PFSK-1 (cell line): ENCODE measurements around the gene STAT2.

Source experiments
- FOXP2 ChIP-seq: optimal IDR thresholded peaks from 2 replicates; pipeline ENCODE3; 2011; ENCODE audit warnings: borderline replicate concordance, control low read depth, inconsistent platforms; ENCODE audit not compliant: insufficient read depth; ENCODE audit errors: extremely low read length, extremely low read depth
- POLR2AphosphoS5 ChIP-seq: IDR thresholded peaks from 2 replicates; pipeline ENCODE4 v1.6.1; 2012; ENCODE audit warnings: low read depth, mild to moderate bottlenecking, control low read depth, low read length, moderate library complexity
- SIN3A ChIP-seq: IDR thresholded peaks from 2 replicates; pipeline ENCODE4 v1.6.1; 2012; ENCODE audit warnings: mild to moderate bottlenecking, low read length, moderate library complexity, borderline replicate concordance; ENCODE audit not compliant: insufficient read depth
- TAF1 ChIP-seq: IDR thresholded peaks from 2 replicates; pipeline ENCODE4 v1.6.1; 2012; ENCODE audit warnings: low read length, control low read depth, borderline replicate concordance; ENCODE audit not compliant: insufficient read depth
- TF ChIP-seq, protein P1 (sequence below), 2 experiments: IDR thresholded peaks; 2 replicates each; pipeline versions ENCODE4 v1.6.1 to v1.8.0; 2011 to 2012; ENCODE audit warnings: low read depth in 2 of 2, low read length in 2 of 2, control low read depth in 1 of 2, inconsistent platforms in 1 of 2, mild to moderate bottlenecking in 1 of 2, moderate library complexity in 1 of 2; ENCODE audit not compliant: insufficient read depth in 1 of 2

Gene STAT2

DNA sequence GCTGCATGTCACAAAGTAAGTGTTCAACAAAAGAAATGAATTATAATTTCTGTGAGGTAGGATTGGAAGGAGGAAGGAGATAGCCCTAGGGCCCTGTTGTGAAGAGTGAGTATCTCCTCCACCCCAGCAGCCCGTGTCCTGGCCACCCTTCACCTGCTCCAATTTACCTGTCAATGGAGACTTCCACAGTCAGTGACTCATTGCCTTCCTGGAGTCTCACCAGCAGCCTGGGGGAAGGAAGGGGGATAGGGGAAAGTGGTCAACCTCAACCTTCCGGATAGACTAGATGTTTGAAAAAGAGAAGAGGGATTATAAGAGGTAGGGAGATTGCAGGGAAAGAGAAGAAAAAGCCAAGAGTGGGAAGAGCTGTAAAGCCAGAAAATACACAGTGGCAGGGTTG is 9.2 kb downstream of the STAT2 start:
- TF ChIP-seq FOXP2 (no peak), SIN3A (no peak), TAF1 (no peak), POLR2AphosphoS5 (no peak)
- TF ChIP-seq, protein P1, sequence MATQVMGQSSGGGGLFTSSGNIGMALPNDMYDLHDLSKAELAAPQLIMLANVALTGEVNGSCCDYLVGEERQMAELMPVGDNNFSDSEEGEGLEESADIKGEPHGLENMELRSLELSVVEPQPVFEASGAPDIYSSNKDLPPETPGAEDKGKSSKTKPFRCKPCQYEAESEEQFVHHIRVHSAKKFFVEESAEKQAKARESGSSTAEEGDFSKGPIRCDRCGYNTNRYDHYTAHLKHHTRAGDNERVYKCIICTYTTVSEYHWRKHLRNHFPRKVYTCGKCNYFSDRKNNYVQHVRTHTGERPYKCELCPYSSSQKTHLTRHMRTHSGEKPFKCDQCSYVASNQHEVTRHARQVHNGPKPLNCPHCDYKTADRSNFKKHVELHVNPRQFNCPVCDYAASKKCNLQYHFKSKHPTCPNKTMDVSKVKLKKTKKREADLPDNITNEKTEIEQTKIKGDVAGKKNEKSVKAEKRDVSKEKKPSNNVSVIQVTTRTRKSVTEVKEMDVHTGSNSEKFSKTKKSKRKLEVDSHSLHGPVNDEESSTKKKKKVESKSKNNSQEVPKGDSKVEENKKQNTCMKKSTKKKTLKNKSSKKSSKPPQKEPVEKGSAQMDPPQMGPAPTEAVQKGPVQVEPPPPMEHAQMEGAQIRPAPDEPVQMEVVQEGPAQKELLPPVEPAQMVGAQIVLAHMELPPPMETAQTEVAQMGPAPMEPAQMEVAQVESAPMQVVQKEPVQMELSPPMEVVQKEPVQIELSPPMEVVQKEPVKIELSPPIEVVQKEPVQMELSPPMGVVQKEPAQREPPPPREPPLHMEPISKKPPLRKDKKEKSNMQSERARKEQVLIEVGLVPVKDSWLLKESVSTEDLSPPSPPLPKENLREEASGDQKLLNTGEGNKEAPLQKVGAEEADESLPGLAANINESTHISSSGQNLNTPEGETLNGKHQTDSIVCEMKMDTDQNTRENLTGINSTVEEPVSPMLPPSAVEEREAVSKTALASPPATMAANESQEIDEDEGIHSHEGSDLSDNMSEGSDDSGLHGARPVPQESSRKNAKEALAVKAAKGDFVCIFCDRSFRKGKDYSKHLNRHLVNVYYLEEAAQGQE (IDR thresholded peaks at IDR 0.05; ENCODE audit: insufficient read depth in 1 of 2, low read depth in 2 of 2, low read length in 2 of 2), result no peak

DNA sequence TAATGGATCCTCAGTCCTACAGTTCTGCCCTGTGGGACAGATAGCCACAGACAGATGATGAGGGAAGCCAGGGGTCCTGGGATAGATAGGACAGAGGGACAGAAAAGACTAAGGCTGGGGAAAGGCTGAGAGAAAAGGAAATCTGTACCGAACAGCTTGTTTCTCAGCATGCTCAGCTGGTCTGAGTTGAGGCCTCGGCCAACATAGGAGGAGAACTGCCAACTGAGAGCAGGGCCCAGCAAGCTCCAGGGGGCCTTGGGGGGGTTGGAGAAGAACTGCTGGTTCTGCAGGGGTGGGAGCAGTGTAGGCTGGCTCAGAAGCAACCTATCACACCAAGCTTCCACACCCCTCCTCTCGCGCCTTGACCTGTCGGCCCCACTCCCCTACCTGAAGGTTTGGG is 11.1 kb downstream of the STAT2 start:
- no peak for TF ChIP-seq FOXP2
- TF ChIP-seq, protein P1 (IDR thresholded peaks at IDR 0.05; ENCODE audit: insufficient read depth in 1 of 2, low read depth in 2 of 2, low read length in 2 of 2), result no peak
- no peak for TF ChIP-seq SIN3A
- TF ChIP-seq POLR2AphosphoS5, result no peak

DNA sequence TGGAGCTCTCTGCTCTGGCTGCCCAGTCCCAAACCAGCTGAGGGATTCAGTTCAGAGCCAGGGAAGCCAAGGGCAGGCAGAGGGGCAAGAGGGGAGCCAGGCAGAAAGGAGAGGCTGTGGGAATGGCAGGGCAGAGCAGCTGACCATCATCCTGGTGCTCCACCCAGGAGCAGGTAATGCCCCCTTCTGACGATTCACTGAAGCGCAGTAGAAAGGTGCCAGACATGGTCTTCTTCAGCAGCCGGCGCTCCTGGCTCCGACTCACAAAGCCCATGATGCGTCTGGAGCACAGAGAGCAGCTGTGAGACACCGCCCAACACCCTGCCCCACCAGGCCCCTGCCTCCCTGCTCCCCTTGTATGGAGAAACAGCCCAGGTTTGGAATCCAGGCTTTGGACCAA is 13.2 kb downstream of the STAT2 start:
- TF ChIP-seq, protein P1 (IDR thresholded peaks at IDR 0.05; ENCODE audit: insufficient read depth in 1 of 2, low read depth in 2 of 2, low read length in 2 of 2), result no peak
- TF ChIP-seq TAF1, result no peak
- no peak for TF ChIP-seq FOXP2
- TF ChIP-seq POLR2AphosphoS5, result no peak

DNA sequence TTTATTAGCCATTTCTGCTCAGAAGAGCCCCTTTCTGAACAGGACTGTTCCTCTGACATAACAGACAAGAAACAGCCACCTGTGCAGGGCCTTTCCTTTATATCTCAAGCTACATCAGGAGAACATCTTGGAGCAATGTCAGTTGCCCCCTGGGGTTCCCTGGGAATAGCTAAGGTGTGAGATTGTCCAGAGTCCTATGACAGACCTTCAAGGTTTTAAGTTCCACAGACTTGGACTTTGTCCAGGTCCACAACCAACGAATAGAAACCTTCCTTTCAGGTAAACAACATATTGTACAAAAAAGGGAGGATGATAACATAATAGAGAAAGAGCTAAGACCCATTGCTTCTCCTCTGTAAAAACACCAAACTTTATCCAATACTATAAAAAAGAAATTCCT is 18.3 kb downstream of the STAT2 start:
- TF ChIP-seq POLR2AphosphoS5, result no peak
- no peak for TF ChIP-seq FOXP2
- TF ChIP-seq SIN3A, result no peak
- TF ChIP-seq, protein P1 (IDR thresholded peaks at IDR 0.05; ENCODE audit: insufficient read depth in 1 of 2, low read depth in 2 of 2, low read length in 2 of 2), result no peak
- TF ChIP-seq TAF1, result no peak

DNA sequence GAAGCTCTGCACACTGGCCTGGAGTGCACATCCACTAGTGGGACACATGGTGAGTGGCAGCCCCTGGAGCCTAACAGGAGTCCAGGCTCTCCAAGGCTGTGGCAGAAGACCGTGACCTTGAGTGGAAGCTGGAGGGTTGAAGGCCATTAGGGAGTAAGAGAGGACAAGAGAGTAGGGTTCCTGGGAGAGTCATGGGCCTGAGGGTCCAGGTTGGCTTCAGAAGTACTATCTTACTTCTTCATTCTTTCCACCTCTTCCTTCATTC is 20.8 kb downstream of the STAT2 start:
- TF ChIP-seq FOXP2 (no peak), SIN3A (no peak), TAF1 (no peak), POLR2AphosphoS5 (no peak)
- TF ChIP-seq, protein P1 (IDR thresholded peaks at IDR 0.05; ENCODE audit: insufficient read depth in 1 of 2, low read depth in 2 of 2, low read length in 2 of 2), result no peak
